ENCODE measurements around the gene FNDC3B. TPM values are rescaled to one million over a fixed set of nuclear protein-coding genes. Genes with fewer than 3 reads are reported as not detected.
A peak's percentile ranks its signal among the peaks of the same experiment; 100 is the strongest.

The FNDC3B gene
- total and polyA plus RNA-seq, 10 donors, result 3.1 to 149 (median 103) TPM

GRCh38 chr3:172134352-172134751 lies 95.0 kb downstream of the FNDC3B start:
- Histone ChIP-seq H3K9me3 (no peaks in the 10 kb centered on the region), H3K27ac (peak overlapping the region in 7 of 8 donors; percentile 44 to 92 (median 81)), H3K4me1 (peaks cover 24 to 100% (median 74%) of the 10 kb centered on the region in 6 donors), H3K27me3 (replicated peaks in 1 of 7) (no peaks in the 10 kb centered on the region), H3K36me3 (peaks cover 0 to 6% (median 0%) of the 10 kb centered on the region in 6 donors), H3K4me3 (peak overlapping the region in 1 of 8 donors; percentile 17)
- 37 to 64% (median 55%) methylated on average over 2 of the region's 2 CpGs for WGBS, 5 donors
- DNase-seq, result no peak
- TF ChIP-seq CTCF (IDR thresholded peaks at IDR 0.05 in 8 of 11, conservative IDR thresholded peaks at IDR 0.05 in 3 of 11), result no peak
- no peak for TF ChIP-seq POLR2AphosphoS5 (IDR thresholded peaks at IDR 0.05)
- TF ChIP-seq POLR2A (IDR thresholded peaks at IDR 0.05), result no peak
- intact Hi-C loops (cut with DNase I; ENCODE audit: low total_unique reads), result no loop called here

DNA sequence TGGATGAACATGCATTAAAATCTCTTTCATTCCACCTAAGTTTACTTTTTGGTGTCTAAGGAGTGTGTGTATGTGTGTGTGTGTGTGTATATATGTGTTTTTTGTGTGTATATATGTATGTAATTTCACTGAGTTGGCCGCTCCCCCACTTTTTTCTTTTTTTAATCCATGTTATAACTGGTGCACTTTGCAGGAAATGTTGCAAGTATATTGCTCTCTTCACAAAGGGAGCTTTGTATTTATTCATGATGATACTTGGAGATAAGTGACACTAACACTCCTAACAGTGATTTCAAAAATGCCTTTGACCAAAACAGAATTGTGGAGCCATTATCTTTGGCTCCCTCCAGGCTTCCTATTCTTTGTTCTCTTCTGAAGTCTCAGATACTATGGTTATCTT lies 95.8 kb downstream of the FNDC3B start:
- Histone ChIP-seq H3K27me3 (replicated peaks in 1 of 7) (no peaks in the 10 kb centered on the region), H3K9me3 (no peaks in the 10 kb centered on the region), H3K4me1 (peaks cover 33 to 100% (median 79%) of the 10 kb centered on the region in 6 donors), H3K4me3 (peak overlapping the region in 1 of 8 donors; percentile 23), H3K36me3 (peaks cover 0 to 6% (median 0%) of the 10 kb centered on the region in 6 donors), H3K27ac (peak overlapping the region in 7 of 8 donors; percentile 44 to 92 (median 81))
- WGBS, 5 donors, result 55 to 91% (median 79%) methylated on average over 1 of the region's 1 CpG
- TF ChIP-seq CTCF (IDR thresholded peaks at IDR 0.05 in 8 of 11, conservative IDR thresholded peaks at IDR 0.05 in 3 of 11) (no peak), POLR2A (IDR thresholded peaks at IDR 0.05) (no peak), POLR2AphosphoS5 (IDR thresholded peaks at IDR 0.05) (no peak)
- DNase-seq, result no peak
- intact Hi-C loops (cut with DNase I; ENCODE audit: low total_unique reads), result no loop called here

- no peak for DNase-seq
- H3K36me3 ChIP-seq, result peaks cover 0 to 6% (median 0%) of the 10 kb centered on the region in 6 donors
- peak overlapping the region in 1 of 8 donors; percentile 23 for H3K4me3 ChIP-seq
- intact Hi-C loops (cut with DNase I; ENCODE audit: low total_unique reads), result no loop called here
- 54 to 84% (median 70%) methylated on average over 2 of the region's 2 CpGs for WGBS, 5 donors
- H3K27ac ChIP-seq, result peak overlapping the region in 7 of 8 donors; percentile 24 to 92 (median 81)
- peaks cover 39 to 100% (median 84%) of the 10 kb centered on the region in 6 donors for H3K4me1 ChIP-seq
- TF ChIP-seq POLR2AphosphoS5 (IDR thresholded peaks at IDR 0.05), result no peak
- H3K27me3 ChIP-seq (replicated peaks in 1 of 7), result no peaks in the 10 kb centered on the region
- H3K9me3 ChIP-seq, result no peaks in the 10 kb centered on the region
These were observed 96.4 kb downstream of the FNDC3B start for GRCh38 chr3:172135820-172136219.

- WGBS, 5 donors, result 83 to 100% (median 93%) methylated on average over 1 of the region's 1 CpG
- intact Hi-C loops (cut with DNase I; ENCODE audit: low total_unique reads), result no loop called here
- no peak for DNase-seq
- Histone ChIP-seq H3K36me3 (peaks cover 0 to 6% (median 0%) of the 10 kb centered on the region in 6 donors), H3K4me3 (no peak overlapping the region), H3K9me3 (no peaks in the 10 kb centered on the region), H3K27ac (peak overlapping the region in 7 of 8 donors; percentile 24 to 92 (median 81)), H3K27me3 (replicated peaks in 1 of 7) (no peaks in the 10 kb centered on the region), H3K4me1 (peaks cover 38 to 100% (median 89%) of the 10 kb centered on the region in 6 donors)
- TF ChIP-seq CTCF (IDR thresholded peaks at IDR 0.05 in 8 of 11, conservative IDR thresholded peaks at IDR 0.05 in 3 of 11), result no peak
- TF ChIP-seq POLR2A (IDR thresholded peaks at IDR 0.05), result no peak
- no peak for TF ChIP-seq POLR2AphosphoS5 (IDR thresholded peaks at IDR 0.05)
These were observed 97.0 kb downstream of the FNDC3B start for GRCh38 chr3:172136330-172136729.
